Measurements from ENCODE around the gene CFAP54.
"Not testable (repeated sequence)": the region's sequence is repeated elsewhere in the genome, so short reads cannot be mapped to it uniquely, and the experiment has no call there.

Gene CFAP54

GRCh38 chr12:96489392-96490056 lies at the start of gene CFAP54:
TSS of gene CFAP54 (plus strand) at chr12:96489577. CDS start at chr12:96489610, 33 bp downstream.
- peak; percentile 91 for DNase-seq (ENCODE audit: low spot score)

DNA sequence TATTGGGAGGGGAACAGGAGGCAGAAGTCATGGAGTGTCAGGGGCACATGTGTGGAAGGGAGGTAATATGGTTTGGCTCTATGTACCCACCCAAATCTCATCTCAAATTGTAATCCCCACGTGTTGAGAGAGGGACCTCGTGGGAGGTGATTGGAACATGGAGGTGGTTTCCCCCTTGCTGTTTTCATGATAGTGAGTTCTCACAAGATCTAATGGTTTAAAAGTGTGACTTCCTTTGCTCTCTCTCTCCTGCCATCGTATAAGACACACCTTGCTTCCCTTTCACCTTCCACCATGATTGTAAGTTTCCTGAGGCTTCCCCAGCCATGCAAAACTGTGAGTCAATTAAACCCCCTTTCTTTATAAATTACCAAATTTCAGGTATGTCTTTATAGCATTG lies 47.6 kb upstream of the CFAP54 start:
- no peak for DNase-seq (ENCODE audit: low spot score)

DNA sequence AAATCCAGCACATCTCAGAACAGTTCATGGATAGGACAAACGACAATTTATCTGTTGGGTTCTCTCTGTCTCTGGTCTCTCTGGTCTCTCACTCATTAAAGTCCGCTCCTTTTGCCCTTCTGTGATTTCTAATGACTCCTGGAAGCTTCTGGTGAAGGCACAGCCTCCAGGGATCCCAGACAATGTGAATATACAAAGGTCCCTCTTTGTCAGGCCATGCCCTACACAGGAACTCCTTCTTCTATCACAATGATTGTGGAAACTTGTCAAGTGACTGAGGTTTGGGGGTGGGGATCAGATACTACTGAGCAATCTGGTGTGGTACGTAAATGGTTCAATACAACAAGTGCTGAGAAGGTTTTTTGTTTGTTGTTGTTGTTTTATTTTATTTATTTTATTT lies 46.5 kb upstream of the CFAP54 start:
- DNase-seq (ENCODE audit: low spot score) = no peak

- DNase-seq (ENCODE audit: low spot score) = no peak
These were observed 45.0 kb upstream of the CFAP54 start for GRCh38 chr12:96444399-96444798.

- DNase-seq (ENCODE audit: low spot score) = no peak
These were observed 43.4 kb upstream of the CFAP54 start for GRCh38 chr12:96445691-96446583.

- no peak for DNase-seq (ENCODE audit: low spot score)
These were observed 42.1 kb upstream of the CFAP54 start for GRCh38 chr12:96447256-96447655.

DNA sequence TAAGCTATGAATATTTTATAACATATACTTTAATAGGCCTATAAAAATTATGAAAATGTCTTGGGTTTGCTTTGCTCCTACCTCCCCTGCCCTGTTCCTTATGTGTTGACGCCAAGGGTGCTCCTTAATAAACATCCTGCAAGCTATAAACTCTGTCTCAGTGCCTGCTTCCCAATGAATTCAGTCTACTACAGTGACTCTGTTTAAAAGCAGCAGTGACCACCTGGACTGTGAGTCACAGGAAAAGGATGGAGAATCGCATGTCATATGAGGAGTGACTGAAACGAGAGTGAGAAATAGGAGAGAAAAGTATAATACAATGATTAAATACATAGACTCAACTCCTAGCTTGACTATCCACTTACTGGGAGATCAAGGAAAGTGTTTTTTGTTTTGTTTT lies 41.1 kb upstream of the CFAP54 start:
- DNase-seq (ENCODE audit: low spot score) = no peak

- DNase-seq (ENCODE audit: low spot score) = no peak
These were observed 37.0 kb upstream of the CFAP54 start for GRCh38 chr12:96452261-96452922.

GRCh38 chr12:96454396-96454795 lies 35.0 kb upstream of the CFAP54 start:
- no peak for DNase-seq (ENCODE audit: low spot score)

- DNase-seq (ENCODE audit: low spot score) = no peak
These were observed 33.0 kb upstream of the CFAP54 start for GRCh38 chr12:96456265-96456974.

DNA sequence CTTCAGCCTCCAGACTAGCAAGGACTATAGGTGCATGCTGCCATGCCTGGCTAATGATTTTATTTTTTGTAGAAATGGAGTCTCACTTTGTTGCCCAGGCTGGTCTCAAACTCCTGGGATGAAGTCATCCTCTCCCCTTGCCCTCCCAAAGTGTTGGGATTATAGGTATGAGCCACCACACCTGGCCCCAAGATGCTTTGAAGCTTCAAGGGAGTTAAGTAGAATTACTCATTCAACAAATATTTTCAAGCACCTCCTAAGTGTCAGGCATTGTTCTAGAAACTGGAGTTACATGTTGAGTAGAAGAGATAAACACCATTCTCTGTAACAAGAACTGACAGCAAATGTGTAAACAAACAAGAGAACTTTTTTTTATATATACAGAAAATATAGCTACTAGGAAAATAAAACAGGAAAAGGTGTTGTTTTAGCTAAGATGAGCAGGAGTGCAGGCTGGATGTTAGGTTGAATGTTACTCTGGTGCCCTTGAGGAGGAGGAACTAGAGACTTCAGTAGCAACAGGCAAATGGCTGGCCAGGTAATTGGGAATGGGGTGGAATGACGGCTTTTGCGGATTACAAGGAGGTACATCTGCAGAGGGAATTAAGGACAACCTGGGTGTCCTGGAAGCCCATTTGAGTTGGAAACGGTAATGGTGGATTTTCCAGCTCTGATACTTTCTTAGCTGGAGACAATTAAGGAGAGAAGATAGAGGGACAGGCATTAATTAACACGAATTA lies 32.0 kb upstream of the CFAP54 start:
- no peak for DNase-seq (ENCODE audit: low spot score)

DNA sequence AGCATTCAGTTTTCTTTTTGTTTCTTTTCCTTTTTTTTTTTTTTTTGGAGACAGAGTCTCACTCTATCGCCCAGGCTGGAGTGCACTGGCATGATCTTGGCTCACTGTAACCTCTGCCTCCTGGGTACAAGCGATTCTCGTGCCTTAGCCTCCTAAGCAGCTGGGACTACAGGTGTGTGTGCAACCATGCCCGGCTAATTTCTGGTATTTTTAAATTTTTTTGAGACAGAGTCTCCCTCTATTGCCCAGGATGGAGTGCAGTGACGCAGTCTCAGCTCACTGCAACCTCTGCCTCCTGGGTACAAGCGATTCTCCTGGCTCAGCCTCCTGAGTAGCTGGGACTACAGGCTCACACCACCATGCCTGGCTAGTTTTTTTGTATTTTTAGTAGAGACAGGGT lies 30.1 kb upstream of the CFAP54 start:
- DNase-seq (ENCODE audit: low spot score) = not testable (repeated sequence)

DNA sequence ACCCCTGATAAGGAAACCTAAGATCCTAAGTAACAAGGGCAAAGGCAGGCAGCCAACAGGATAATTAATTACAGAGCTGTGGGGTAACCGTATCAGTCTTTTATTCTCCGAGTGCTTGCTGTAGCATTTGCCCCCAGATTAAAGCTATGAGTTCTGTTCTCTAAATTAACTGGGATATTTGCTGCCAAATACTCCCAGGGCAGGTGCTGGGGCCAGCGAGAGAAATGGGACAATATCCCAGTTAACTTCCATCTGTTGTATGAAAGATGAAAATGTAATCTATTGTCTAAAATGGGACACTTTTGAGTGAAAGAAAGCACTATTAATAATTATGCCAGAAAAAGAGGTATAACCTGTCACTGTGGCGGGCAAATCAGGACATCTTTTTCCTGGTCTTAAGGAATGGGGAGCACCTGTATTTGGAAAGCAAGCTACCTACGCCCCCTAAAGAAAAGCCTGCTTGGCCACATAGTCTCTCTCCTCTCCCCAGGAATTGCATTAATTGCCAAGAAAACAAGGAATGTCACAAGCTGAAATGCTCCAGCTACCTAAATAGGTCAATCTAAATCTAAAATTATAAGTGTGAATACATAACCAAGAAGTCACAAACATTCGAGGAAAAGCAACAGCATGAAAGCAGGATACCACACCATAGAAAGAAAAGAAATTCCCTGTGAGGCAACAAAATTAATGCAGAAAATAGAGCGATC lies 26.7 kb upstream of the CFAP54 start:
- peak; percentile 93 for DNase-seq (ENCODE audit: low spot score)

GRCh38 chr12:96465896-96466295 lies 23.5 kb upstream of the CFAP54 start:
- no peak for DNase-seq (ENCODE audit: low spot score)

DNA sequence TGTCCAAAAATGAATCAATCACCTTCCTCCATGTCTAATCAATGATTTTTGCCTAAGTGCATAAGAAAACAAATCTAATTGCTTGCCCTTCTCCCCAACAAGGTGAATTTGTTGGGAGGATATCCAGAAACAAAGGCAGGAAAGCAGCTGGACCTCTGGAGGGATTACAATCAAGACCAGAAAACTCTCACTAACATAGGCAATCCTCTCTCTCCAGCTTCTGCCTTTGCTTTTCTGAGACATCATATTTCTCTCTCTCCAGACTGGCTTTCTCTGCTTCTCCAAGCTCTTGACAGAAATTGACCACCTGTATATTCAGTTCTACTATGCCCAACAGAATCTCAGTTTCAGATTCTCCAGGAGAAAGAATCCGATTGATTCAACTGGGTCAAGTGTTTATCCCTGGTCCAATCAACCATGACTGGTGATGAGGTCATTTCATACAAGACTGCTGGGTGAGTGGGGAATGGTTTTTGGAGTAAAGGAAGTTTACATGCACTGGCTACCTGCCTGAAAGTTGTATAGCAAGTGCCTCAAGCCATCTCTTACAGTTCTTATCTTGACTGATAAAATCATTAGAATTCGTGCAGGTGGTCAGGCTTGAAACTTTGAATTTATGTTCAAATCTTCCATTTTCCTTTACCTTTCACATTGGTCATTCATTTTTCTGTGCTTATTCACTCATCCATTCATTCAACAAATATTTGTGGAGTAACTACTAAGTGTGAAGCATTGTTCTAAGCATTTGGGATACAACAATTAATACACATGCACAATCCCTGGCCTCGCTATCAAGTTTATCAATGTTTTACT lies 22.2 kb upstream of the CFAP54 start:
- DNase-seq (ENCODE audit: low spot score) = no peak

- no peak for DNase-seq (ENCODE audit: low spot score)
These were observed 17.9 kb upstream of the CFAP54 start for GRCh38 chr12:96471368-96472050.

GRCh38 chr12:96472384-96472783 lies 17.0 kb upstream of the CFAP54 start:
- DNase-seq (ENCODE audit: low spot score) = no peak

GRCh38 chr12:96473394-96474093 lies 15.8 kb upstream of the CFAP54 start:
- DNase-seq (ENCODE audit: low spot score) = no peak

DNA sequence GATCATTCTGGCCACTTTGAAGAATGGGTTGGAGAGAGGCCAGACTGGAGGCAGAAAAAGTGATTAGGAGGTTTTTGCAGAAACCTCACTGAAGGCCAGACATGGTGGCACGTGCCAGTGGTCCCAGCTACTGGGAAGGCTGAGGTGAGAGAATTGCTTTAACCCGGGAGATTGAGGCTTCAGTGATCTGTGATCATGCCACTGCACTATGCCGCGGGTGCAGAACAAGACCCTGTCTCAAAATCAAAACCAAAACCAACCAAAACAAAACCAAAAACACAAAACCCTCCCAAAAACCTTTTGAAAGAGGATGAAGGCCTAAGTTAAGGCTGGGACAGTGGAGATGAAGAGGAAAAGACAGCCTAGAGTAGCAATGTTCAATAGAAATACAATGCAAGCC lies 15.2 kb upstream of the CFAP54 start:
- no peak for DNase-seq (ENCODE audit: low spot score)

Measured in cerebellar cortex (tissue), 1 donor.